K562 treated with DMSO at 1 percent for 24 hours (cell line): ENCODE results near the gene AGAP1. TPM values are rescaled to one million over a fixed set of nuclear protein-coding genes. Genes with fewer than 3 reads are reported as not detected.

ENCODE experiments used
- total RNA-seq: library from RNA; unstranded; fragments of 300-600 nt; gene quantifications from 2 replicates; pipeline ENCODE4 v1.2.3, GENCODE V29; 2022; ENCODE audit warnings: low read depth; ENCODE audit not compliant: insufficient read depth

Gene AGAP1
- total RNA-seq = 17.0 and 19.2 TPM in 2 replicates

GRCh38 chr2:235493775-235494715 is at the start of gene AGAP1:
Gene AGAP1 (plus strand): TSS chr2:235494043.

DNA sequence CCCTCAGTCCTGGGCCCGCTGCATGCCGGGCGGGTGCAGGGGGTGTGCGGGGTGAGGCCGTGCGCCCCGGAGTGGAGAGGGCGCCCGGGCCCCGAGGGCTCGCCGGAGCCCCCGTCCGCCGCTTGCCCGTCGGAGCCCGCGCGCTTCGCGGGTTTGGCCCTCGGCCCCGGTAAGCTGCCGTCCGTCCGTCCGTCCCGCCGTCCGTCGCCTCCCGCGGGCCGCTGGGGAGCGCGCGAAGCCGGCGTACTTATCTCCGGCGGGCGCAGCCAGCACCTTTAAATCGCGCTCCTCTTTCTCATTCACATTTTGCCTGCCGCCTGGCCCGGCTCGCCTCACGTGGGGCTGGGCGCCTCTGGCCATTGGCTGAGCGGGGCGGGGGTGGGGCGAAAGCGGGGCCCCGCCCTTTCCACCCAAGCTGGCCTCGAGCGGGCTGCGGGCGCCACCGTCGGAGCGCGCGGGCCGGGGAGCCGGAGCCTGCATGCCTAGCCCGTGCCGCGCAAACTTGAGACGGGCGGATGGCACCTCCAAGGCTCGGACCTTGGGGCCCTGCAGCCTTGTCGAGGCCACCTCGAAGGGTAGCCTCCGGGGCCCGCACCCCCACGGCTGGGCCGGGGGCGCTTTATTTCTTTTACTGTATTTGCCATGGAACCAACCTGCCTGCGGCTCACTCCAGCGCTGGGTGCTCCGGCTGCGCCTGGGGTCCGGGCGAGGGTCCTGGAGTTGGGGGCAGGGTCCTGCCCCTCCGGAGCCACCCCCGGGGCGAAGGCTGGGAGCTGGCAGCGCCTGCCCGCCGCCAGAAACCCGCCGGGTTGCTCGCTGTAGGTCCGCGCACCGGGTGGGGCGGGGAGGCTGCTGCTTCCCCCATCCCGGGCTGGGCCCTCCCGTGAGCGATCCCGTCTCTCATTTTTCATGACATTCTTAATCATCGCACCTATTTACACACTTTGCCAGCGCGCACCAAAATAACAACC is 674.6 kb downstream of the AGAP1 start, which contains the start of gene GBX2:
Gene GBX2 (minus strand): TSS at position 277 of the 971 bp plus-strand sequence. CDS start 415 bp downstream, outside the sequence.

